ENCODE results near the gene NSUN4. TPM values are rescaled to one million over a fixed set of nuclear protein-coding genes. Genes with fewer than 3 reads are reported as not detected.

Gene NSUN4
- total and polyA plus RNA-seq, 10 of the 15 experiments (the other 5 are each of a cell fraction or from before 2014, with no cell fraction given), result 22.1 to 80.2 (median 29.6) TPM

GRCh38 chr1:46370214-46370633 lies 29.6 kb downstream of the NSUN4 start (continued):
- TF ChIP-seq YY1 (IDR thresholded peaks at IDR 0.05; ENCODE audit: low read depth, low read length), result no peak
- TF ChIP-seq NFIC (IDR thresholded peaks at IDR 0.05; ENCODE audit: low read depth, low read length), result no peak
- 0 out of 2 replicates have a peak, but pooled peaks have one; percentile 23 for TF ChIP-seq NFYB (IDR thresholded peaks at IDR 0.05; ENCODE audit: insufficient read depth, low read depth, low read length)
- TF ChIP-seq, protein P1, sequence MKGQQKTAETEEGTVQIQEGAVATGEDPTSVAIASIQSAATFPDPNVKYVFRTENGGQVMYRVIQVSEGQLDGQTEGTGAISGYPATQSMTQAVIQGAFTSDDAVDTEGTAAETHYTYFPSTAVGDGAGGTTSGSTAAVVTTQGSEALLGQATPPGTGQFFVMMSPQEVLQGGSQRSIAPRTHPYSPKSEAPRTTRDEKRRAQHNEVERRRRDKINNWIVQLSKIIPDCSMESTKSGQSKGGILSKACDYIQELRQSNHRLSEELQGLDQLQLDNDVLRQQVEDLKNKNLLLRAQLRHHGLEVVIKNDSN (IDR thresholded peaks at IDR 0.05; ENCODE audit: borderline replicate concordance, extremely low read length, insufficient read depth, low read depth, low read length), result peak; percentile 80
- no peak for TF ChIP-seq JUND (IDR thresholded peaks at IDR 0.05; ENCODE audit: low read depth, low read length)
- TF ChIP-seq, protein P2, sequence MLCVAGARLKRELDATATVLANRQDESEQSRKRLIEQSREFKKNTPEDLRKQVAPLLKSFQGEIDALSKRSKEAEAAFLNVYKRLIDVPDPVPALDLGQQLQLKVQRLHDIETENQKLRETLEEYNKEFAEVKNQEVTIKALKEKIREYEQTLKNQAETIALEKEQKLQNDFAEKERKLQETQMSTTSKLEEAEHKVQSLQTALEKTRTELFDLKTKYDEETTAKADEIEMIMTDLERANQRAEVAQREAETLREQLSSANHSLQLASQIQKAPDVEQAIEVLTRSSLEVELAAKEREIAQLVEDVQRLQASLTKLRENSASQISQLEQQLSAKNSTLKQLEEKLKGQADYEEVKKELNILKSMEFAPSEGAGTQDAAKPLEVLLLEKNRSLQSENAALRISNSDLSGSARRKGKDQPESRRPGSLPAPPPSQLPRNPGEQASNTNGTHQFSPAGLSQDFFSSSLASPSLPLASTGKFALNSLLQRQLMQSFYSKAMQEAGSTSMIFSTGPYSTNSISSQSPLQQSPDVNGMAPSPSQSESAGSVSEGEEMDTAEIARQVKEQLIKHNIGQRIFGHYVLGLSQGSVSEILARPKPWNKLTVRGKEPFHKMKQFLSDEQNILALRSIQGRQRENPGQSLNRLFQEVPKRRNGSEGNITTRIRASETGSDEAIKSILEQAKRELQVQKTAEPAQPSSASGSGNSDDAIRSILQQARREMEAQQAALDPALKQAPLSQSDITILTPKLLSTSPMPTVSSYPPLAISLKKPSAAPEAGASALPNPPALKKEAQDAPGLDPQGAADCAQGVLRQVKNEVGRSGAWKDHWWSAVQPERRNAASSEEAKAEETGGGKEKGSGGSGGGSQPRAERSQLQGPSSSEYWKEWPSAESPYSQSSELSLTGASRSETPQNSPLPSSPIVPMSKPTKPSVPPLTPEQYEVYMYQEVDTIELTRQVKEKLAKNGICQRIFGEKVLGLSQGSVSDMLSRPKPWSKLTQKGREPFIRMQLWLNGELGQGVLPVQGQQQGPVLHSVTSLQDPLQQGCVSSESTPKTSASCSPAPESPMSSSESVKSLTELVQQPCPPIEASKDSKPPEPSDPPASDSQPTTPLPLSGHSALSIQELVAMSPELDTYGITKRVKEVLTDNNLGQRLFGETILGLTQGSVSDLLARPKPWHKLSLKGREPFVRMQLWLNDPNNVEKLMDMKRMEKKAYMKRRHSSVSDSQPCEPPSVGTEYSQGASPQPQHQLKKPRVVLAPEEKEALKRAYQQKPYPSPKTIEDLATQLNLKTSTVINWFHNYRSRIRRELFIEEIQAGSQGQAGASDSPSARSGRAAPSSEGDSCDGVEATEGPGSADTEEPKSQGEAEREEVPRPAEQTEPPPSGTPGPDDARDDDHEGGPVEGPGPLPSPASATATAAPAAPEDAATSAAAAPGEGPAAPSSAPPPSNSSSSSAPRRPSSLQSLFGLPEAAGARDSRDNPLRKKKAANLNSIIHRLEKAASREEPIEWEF (IDR thresholded peaks at IDR 0.05; ENCODE audit: insufficient replicate concordance, low read depth, low read length), result no peak
- TF ChIP-seq RAD51 (IDR thresholded peaks at IDR 0.05), result peak; percentile 84
- no peak for TF ChIP-seq NR2C2 (IDR thresholded peaks at IDR 0.05; ENCODE audit: borderline replicate concordance, control insufficient read depth, insufficient read length, low read depth)

All from GM12878 (cell line).